ENCODE data around the gene YARS1. TPM values are rescaled to one million over a fixed set of nuclear protein-coding genes. Genes with fewer than 3 reads are reported as not detected.

YARS1 gene
- total RNA-seq, 1 experiment from 2014 or later, result 194 TPM

DNA sequence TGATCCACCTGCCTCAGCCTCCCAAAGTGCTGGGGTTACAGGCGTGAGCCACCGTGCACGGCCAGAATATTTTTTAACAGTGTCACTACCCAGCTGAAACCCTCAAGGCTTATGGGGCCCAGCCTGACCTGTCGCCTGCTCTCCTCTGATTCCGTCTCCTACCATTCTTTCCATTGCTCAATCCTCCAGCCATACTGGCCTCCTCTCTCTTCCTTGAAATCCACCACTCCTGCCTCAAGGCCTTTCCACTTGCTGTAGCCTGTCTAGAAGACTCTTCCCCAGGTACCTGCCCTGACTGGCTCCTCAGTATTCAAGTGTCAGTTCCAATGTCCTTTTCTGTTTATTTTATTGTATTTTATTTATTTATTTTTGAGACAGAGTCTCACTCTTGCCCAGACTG is 53.9 kb downstream of the YARS1 start:
- Histone ChIP-seq H4K5ac (ENCODE audit: insufficient read length, low read depth, low read length) (no peak overlapping the region), H2BK5ac (ENCODE audit: insufficient read length, low read length) (no peak overlapping the region), H3K23me2 (ENCODE audit: insufficient read length, low read depth, low read length, poor library complexity, severe bottlenecking) (peaks cover 13% of the 10 kb centered on the region), H4K91ac (ENCODE audit: insufficient read length, low read depth, low read length) (no peak overlapping the region), H3K79me2 (ENCODE audit: insufficient read depth, low read length) (peaks cover 12% of the 10 kb centered on the region; the same call in 1 of the 2 replicates), H3K18ac (ENCODE audit: insufficient read length, low read depth, low read length) (no peak overlapping the region), H2AFZ (ENCODE audit: low read length) (no peak overlapping the region), H2BK12ac (ENCODE audit: insufficient read length, low read depth, low read length) (no peak overlapping the region), H3K79me1 (ENCODE audit: insufficient read depth, low read depth, low read length, poor library complexity, severe bottlenecking) (no peaks in the 10 kb centered on the region), H2BK20ac (ENCODE audit: low read depth, low read length, poor library complexity, severe bottlenecking) (no peak overlapping the region), H3K27me3 (ENCODE audit: insufficient read depth, low read length) (no peaks in the 10 kb centered on the region), H4K20me1 (ENCODE audit: control insufficient read depth, insufficient read depth, insufficient read length) (no peaks in the 10 kb centered on the region), H3K14ac (ENCODE audit: insufficient read depth, low read length) (no peak overlapping the region), H2BK15ac (ENCODE audit: low read depth, low read length) (no peak overlapping the region), H2AK5ac (ENCODE audit: insufficient read length, low read length) (no peak overlapping the region), H3K9ac (ENCODE audit: extremely low read depth, insufficient read length, low read length) (no peak overlapping the region), H3K27ac (ENCODE audit: insufficient read length, low read depth, low read length) (no peak overlapping the region), H3K56ac (ENCODE audit: insufficient read length, low read depth, low read length) (no peak overlapping the region), H3K4me2 (ENCODE audit: insufficient read depth, insufficient read length, low read length) (no peak overlapping the region), H4K8ac (replicated peaks; ENCODE audit: insufficient read length, low read depth, low read length) (no peak overlapping the region), H3K4me1 (ENCODE audit: insufficient read depth, low read length) (peaks cover 15% of the 10 kb centered on the region; the same call in 1 of the 2 replicates), H2BK120ac (ENCODE audit: low read depth, low read length, poor library complexity, severe bottlenecking) (no peak overlapping the region), H3K23ac (ENCODE audit: insufficient read length, low read depth, low read length) (no peak overlapping the region), H3K9me3 (ENCODE audit: control insufficient read depth, low read depth, low read length) (no peaks in the 10 kb centered on the region), H3K4ac (ENCODE audit: low read depth, low read length) (no peak overlapping the region), H3T11ph (ENCODE audit: low read length) (no peak overlapping the region)
- Mint-ChIP-seq H3K27me3 (ENCODE audit: low read depth) (no peaks in the 10 kb centered on the region), H3K36me3 (ENCODE audit: insufficient read depth in 1 of 3, low read depth in 3 of 3) (peaks cover 6 to 29% (median 22%) of the 10 kb centered on the region in 3 experiments), H3K27ac (peak overlapping the region; percentile 35 to 56 (median 52); a peak in 5 of 7 replicates), H3K4me3 (no peak overlapping the region; a peak in 1 of 5 replicates), H3K4me1 (peaks cover 72 to 83% of the 10 kb centered on the region in 2 experiments), H3K9me3 (no peaks in the 10 kb centered on the region)
- DNase-seq, result no peak
- WGBS (ENCODE audit: extremely low coverage, insufficient read length, low lambda C conversion rate), result no CpG with 5 or more reads among the region's 5 CpGs
- TF ChIP-seq, protein P1, sequence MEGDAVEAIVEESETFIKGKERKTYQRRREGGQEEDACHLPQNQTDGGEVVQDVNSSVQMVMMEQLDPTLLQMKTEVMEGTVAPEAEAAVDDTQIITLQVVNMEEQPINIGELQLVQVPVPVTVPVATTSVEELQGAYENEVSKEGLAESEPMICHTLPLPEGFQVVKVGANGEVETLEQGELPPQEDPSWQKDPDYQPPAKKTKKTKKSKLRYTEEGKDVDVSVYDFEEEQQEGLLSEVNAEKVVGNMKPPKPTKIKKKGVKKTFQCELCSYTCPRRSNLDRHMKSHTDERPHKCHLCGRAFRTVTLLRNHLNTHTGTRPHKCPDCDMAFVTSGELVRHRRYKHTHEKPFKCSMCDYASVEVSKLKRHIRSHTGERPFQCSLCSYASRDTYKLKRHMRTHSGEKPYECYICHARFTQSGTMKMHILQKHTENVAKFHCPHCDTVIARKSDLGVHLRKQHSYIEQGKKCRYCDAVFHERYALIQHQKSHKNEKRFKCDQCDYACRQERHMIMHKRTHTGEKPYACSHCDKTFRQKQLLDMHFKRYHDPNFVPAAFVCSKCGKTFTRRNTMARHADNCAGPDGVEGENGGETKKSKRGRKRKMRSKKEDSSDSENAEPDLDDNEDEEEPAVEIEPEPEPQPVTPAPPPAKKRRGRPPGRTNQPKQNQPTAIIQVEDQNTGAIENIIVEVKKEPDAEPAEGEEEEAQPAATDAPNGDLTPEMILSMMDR (conservative IDR thresholded peaks at IDR 0.05), result no peak
